ENCODE data around the gene BCAS3. TPM values are rescaled to one million over a fixed set of nuclear protein-coding genes. Genes with fewer than 3 reads are reported as not detected.

BCAS3 gene
- total RNA-seq, 1 experiment from 2014 or later, result 26.3 TPM

DNA sequence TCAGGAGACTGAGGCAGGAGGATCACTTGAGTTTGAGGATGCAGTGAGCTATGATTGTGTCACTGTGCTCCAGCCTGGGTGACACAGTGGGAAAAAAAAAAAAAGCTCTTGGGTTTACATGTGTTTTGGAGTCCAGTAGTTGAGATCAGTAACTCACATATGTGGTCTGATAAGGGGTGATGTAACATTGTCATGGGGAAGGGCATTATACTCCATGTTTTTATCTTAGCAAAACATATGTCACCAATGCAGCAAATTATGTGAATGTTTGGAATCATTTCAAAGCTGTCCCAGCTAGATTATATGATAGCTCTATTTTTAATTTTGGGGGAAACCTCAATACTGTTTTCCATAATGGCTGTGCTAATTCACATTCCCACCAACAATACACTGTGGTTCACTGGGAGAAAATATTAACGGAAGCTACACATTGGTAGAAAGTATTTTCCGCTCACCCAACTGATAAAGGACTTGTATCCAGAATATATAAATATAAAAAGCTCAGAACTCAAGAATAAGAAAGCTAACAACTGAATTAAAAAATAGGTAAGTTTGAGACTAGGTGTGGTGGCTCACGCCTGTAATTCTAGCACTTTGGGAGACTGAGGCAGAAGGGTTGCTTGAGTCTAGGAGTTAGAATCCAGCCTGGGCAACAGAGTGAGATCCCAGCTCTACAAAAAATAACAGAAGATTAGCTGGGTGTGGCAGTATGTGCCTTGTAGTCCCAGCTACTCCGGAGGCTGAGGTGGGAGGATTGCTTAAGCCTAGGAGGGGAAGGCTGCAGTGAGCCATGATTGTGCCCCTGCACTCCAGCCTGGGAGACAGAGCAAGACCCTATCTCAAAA, 497.9 kb downstream of the BCAS3 start:
- Histone ChIP-seq H3K9me3 (ENCODE audit: control insufficient read depth in 1 of 2, insufficient read depth in 1 of 2, low read depth in 1 of 2, low read length in 2 of 2) (no peaks in the 10 kb centered on the region), H2AFZ (ENCODE audit: low read depth, low read length, poor library complexity, severe bottlenecking) (no peak overlapping the region), H3K27ac (ENCODE audit: low read depth, low read length) (no peak overlapping the region), H3K4me2 (ENCODE audit: low read length) (no peak overlapping the region), H3K9me2 (ENCODE audit: insufficient read depth) (no peaks in the 10 kb centered on the region), H3K79me2 (ENCODE audit: insufficient read depth, low read length) (no peaks in the 10 kb centered on the region), H3K4me1 (ENCODE audit: control insufficient read depth in 1 of 2, insufficient read depth in 2 of 2, low read length in 2 of 2) (no peaks in the 10 kb centered on the region), H3K27me3 (ENCODE audit: insufficient read depth, low read length) (no peaks in the 10 kb centered on the region), H3K9ac (ENCODE audit: low read length) (no peak overlapping the region), H3K4me3 (replicated peaks in 1 of 2; ENCODE audit: low read depth in 1 of 2, low read length in 2 of 2) (no peak overlapping the region), H4K20me1 (ENCODE audit: insufficient read depth) (no peaks in the 10 kb centered on the region), H3K36me3 (ENCODE audit: control insufficient read depth in 1 of 2, insufficient read depth in 2 of 2, low read length in 2 of 2) (no peaks in the 10 kb centered on the region)
- no TSS peak for BruUV-seq (replicated peaks)
- TF ChIP-seq SP1 (IDR thresholded peaks at IDR 0.05; ENCODE audit: low read depth), result no peak
- no peak for TF ChIP-seq CBX3 (IDR thresholded peaks at IDR 0.05; ENCODE audit: low read depth)
- TF ChIP-seq, protein P1, sequence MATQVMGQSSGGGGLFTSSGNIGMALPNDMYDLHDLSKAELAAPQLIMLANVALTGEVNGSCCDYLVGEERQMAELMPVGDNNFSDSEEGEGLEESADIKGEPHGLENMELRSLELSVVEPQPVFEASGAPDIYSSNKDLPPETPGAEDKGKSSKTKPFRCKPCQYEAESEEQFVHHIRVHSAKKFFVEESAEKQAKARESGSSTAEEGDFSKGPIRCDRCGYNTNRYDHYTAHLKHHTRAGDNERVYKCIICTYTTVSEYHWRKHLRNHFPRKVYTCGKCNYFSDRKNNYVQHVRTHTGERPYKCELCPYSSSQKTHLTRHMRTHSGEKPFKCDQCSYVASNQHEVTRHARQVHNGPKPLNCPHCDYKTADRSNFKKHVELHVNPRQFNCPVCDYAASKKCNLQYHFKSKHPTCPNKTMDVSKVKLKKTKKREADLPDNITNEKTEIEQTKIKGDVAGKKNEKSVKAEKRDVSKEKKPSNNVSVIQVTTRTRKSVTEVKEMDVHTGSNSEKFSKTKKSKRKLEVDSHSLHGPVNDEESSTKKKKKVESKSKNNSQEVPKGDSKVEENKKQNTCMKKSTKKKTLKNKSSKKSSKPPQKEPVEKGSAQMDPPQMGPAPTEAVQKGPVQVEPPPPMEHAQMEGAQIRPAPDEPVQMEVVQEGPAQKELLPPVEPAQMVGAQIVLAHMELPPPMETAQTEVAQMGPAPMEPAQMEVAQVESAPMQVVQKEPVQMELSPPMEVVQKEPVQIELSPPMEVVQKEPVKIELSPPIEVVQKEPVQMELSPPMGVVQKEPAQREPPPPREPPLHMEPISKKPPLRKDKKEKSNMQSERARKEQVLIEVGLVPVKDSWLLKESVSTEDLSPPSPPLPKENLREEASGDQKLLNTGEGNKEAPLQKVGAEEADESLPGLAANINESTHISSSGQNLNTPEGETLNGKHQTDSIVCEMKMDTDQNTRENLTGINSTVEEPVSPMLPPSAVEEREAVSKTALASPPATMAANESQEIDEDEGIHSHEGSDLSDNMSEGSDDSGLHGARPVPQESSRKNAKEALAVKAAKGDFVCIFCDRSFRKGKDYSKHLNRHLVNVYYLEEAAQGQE (IDR thresholded peaks at IDR 0.05; ENCODE audit: low read depth), result no peak
- no peak for TF ChIP-seq ZNF274 (IDR thresholded peaks at IDR 0.05; ENCODE audit: low read depth, low read length)
- no peak for TF ChIP-seq EGR1 (IDR thresholded peaks at IDR 0.05; ENCODE audit: low read depth)
- no peak for TF ChIP-seq EZH2phosphoT487 (IDR thresholded peaks at IDR 0.05; ENCODE audit: borderline replicate concordance)
- TF ChIP-seq, protein P2, sequence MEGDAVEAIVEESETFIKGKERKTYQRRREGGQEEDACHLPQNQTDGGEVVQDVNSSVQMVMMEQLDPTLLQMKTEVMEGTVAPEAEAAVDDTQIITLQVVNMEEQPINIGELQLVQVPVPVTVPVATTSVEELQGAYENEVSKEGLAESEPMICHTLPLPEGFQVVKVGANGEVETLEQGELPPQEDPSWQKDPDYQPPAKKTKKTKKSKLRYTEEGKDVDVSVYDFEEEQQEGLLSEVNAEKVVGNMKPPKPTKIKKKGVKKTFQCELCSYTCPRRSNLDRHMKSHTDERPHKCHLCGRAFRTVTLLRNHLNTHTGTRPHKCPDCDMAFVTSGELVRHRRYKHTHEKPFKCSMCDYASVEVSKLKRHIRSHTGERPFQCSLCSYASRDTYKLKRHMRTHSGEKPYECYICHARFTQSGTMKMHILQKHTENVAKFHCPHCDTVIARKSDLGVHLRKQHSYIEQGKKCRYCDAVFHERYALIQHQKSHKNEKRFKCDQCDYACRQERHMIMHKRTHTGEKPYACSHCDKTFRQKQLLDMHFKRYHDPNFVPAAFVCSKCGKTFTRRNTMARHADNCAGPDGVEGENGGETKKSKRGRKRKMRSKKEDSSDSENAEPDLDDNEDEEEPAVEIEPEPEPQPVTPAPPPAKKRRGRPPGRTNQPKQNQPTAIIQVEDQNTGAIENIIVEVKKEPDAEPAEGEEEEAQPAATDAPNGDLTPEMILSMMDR (IDR thresholded peaks at IDR 0.05 in 2 of 3, conservative IDR thresholded peaks at IDR 0.05 in 1 of 3; ENCODE audit: borderline replicate concordance in 1 of 3, insufficient read depth in 1 of 3, low read depth in 2 of 3, low read length in 2 of 3), result no peak
- no peak for TF ChIP-seq ATF3 (IDR thresholded peaks at IDR 0.05)
- TF ChIP-seq ZBTB33 (IDR thresholded peaks at IDR 0.05; ENCODE audit: extremely low read depth, insufficient replicate concordance, low read length), result no peak
- TF ChIP-seq POLR2A (IDR thresholded peaks at IDR 0.05; ENCODE audit: borderline replicate concordance, extremely low read depth, insufficient read depth, insufficient read length), result no peak
- no peak for DNase-seq (ENCODE audit: low read depth, low spot score)
- ATAC-seq, result no peak
- intact Hi-C loops (cut with micrococcal nuclease), result no loop called here
- RAD21 ChIA-PET (ENCODE audit: low non-redundant PET in 1 of 2, low total read pairs in 2 of 2, uncharacterized antibody in 2 of 2, unreplicated experiment in 2 of 2), result no interaction called here
- CTCF ChIA-PET, result interaction anchor here (0.7 to 1.0 kb wide), 2 partner anchors 10 to 219 kb away, joined by 3 to 4 read pairs; no protein-coding TSS in a partner anchor
- POLR2A ChIA-PET, result no interaction called here

All from HCT116 (cell line).